ENCODE results near the gene PIP5K1B.

The PIP5K1B gene

GRCh38 chr9:68707801-68708488 is 2.9 kb downstream of the PIP5K1B start:
- FAIRE-seq (no peak), DNase-seq (ENCODE audit: low spot score) (no peak)

GRCh38 chr9:68708513-68708912 is 3.5 kb downstream of the PIP5K1B start:
- DNase-seq (ENCODE audit: low spot score) (no peak), FAIRE-seq (no peak)

GRCh38 chr9:68709291-68710110 is 4.5 kb downstream of the PIP5K1B start:
- FAIRE-seq, result no peak
- no peak for DNase-seq (ENCODE audit: low spot score)

GRCh38 chr9:68710111-68710471 is 5.1 kb downstream of the PIP5K1B start:
- no peak for DNase-seq (ENCODE audit: low spot score)
- FAIRE-seq, result no peak

- no peak for DNase-seq (ENCODE audit: low spot score)
These were observed 6.2 kb downstream of the PIP5K1B start for GRCh38 chr9:68711281-68711680.

GRCh38 chr9:68711932-68712331 is 6.9 kb downstream of the PIP5K1B start:
- FAIRE-seq (no peak), DNase-seq (ENCODE audit: low spot score) (no peak)

More at GRCh38 chr9:68711281-68711680, 6.2 kb downstream of the PIP5K1B start:
- FAIRE-seq, result no peak

- DNase-seq (ENCODE audit: low spot score) (no peak), FAIRE-seq (no peak)
These were observed 9.6 kb downstream of the PIP5K1B start for GRCh38 chr9:68714416-68715180.

GRCh38 chr9:68715181-68715456 is 10.1 kb downstream of the PIP5K1B start:
- DNase-seq (ENCODE audit: low spot score) (no peak), FAIRE-seq (no peak)

GRCh38 chr9:68717552-68718443 is 12.8 kb downstream of the PIP5K1B start:
- no peak for FAIRE-seq
- DNase-seq (ENCODE audit: low spot score), result no peak

- DNase-seq (ENCODE audit: low spot score), result no peak
- FAIRE-seq, result no peak
These were observed 14.8 kb downstream of the PIP5K1B start for GRCh38 chr9:68719847-68720246.

- DNase-seq (ENCODE audit: low spot score) (no peak), FAIRE-seq (no peak)
These were observed 15.7 kb downstream of the PIP5K1B start for GRCh38 chr9:68720656-68721313.

- no peak for DNase-seq (ENCODE audit: low spot score)
- FAIRE-seq, result no peak
These were observed 16.8 kb downstream of the PIP5K1B start for GRCh38 chr9:68721666-68722330.

- FAIRE-seq (no peak), DNase-seq (ENCODE audit: low spot score) (no peak)
These were observed 20.0 kb downstream of the PIP5K1B start for GRCh38 chr9:68725070-68725469.

- FAIRE-seq, result no peak
- DNase-seq (ENCODE audit: low spot score), result no peak
These were observed 21.4 kb downstream of the PIP5K1B start for GRCh38 chr9:68726489-68726888.

- FAIRE-seq (no peak), DNase-seq (ENCODE audit: low spot score) (no peak)
These were observed 22.6 kb downstream of the PIP5K1B start for GRCh38 chr9:68727636-68728035.

GRCh38 chr9:68728731-68729130 is 23.7 kb downstream of the PIP5K1B start:
- FAIRE-seq (no peak), DNase-seq (ENCODE audit: low spot score) (no peak)

- FAIRE-seq (no peak), DNase-seq (ENCODE audit: low spot score) (no peak)
These were observed 25.7 kb downstream of the PIP5K1B start for GRCh38 chr9:68730570-68731235.

- DNase-seq (ENCODE audit: low spot score) (no peak), FAIRE-seq (no peak)
These were observed 26.8 kb downstream of the PIP5K1B start for GRCh38 chr9:68731857-68732256.

- FAIRE-seq, result no peak
- no peak for DNase-seq (ENCODE audit: low spot score)
These were observed 27.5 kb downstream of the PIP5K1B start for GRCh38 chr9:68732405-68733020.

All from RCC 7860 (cell line).